ENCODE results near the gene CCDC30.

Gene CCDC30

GRCh38 chr1:42689912-42690311 lies 226.8 kb downstream of the CCDC30 start:
- no peak for TF ChIP-seq CTCF (IDR thresholded peaks at IDR 0.05; ENCODE audit: control insufficient read depth, extremely low read depth, insufficient read depth)
- no peak for DNase-seq (ENCODE audit: low read depth)
- no peak overlapping the region for H3K4me3 ChIP-seq (ENCODE audit: low read depth, low read length)

GRCh38 chr1:42690477-42691156 lies 227.5 kb downstream of the CCDC30 start:
- no peak overlapping the region for H3K4me3 ChIP-seq (ENCODE audit: low read depth, low read length)
- TF ChIP-seq CTCF (IDR thresholded peaks at IDR 0.05; ENCODE audit: control insufficient read depth, extremely low read depth, insufficient read depth), result peak; percentile 24; the same call in 1 of the 2 replicates

GRCh38 chr1:42691157-42691498 lies 228.0 kb downstream of the CCDC30 start:
- no peak for TF ChIP-seq CTCF (IDR thresholded peaks at IDR 0.05; ENCODE audit: control insufficient read depth, extremely low read depth, insufficient read depth)
- DNase-seq (ENCODE audit: low read depth), result no peak
- H3K4me3 ChIP-seq (ENCODE audit: low read depth, low read length), result no peak overlapping the region

More at GRCh38 chr1:42690477-42691156, 227.5 kb downstream of the CCDC30 start:
- DNase-seq (ENCODE audit: low read depth), result no peak

DNA sequence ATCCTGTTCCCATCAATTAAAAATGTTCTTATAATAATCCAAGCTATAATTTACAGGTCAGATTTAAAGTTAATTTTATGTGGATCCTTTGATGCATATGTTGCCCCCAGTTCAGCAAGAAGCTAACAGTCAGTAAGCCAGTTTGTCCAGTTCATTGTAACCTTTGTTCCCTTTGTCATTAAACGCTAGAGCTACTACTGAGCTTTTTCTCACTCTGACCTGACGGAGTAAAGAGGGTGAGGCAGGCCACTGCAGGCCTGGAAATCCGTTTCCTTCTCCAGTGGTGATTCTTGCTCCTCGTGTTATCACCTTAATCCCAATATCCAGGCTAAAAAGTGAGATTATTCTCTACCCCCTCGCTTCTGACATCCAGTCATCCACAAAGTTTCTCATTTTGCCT lies 229.4 kb downstream of the CCDC30 start:
- no peak for TF ChIP-seq CTCF (IDR thresholded peaks at IDR 0.05; ENCODE audit: control insufficient read depth, extremely low read depth, insufficient read depth)
- no peak for DNase-seq (ENCODE audit: low read depth)
- H3K4me3 ChIP-seq (ENCODE audit: low read depth, low read length), result peak overlapping the region; percentile 38

- peak overlapping the region; percentile 38 for H3K4me3 ChIP-seq (ENCODE audit: low read depth, low read length)
- TF ChIP-seq CTCF (IDR thresholded peaks at IDR 0.05; ENCODE audit: control insufficient read depth, extremely low read depth, insufficient read depth), result no peak
- DNase-seq (ENCODE audit: low read depth), result no peak
Measured at GRCh38 chr1:42692911-42693310, 229.8 kb downstream of the CCDC30 start.

DNA sequence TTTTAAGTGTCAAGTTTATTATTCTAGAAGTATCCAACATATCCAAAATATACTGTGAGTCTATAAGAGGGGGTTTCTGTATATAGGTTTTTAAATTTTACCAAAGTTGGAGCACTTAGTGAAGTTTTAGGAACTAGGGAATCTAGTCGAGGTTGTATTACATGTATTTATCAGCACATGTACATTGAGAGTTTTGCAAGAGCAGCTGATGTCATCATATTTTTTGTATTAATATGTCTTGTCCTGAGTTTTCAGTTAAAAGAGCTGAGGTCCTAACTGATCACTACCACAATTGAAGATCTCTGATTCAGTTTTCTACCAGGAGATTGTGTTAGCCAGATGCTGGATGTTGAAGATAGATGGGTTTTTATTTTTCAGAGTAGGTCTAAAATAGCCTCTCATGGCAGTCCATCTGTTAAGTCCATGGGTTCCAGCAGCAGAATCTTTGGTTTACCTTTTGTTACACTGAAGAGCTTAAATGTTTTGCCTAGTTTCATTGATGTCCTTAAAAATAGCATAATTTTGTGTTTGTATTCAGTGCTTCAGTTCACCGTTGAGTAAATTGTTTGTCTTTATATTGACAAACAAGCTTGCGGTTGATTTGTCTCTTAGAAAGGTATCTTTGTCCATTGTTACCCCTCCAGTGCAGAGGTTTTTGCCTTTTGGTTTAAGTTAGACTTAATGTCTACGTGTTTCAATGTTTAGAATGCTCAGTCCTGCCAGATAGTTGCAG lies 235.2 kb downstream of the CCDC30 start:
- DNase-seq (ENCODE audit: low read depth), result no peak
- no peak overlapping the region for H3K4me3 ChIP-seq (ENCODE audit: low read depth, low read length)
- TF ChIP-seq CTCF (IDR thresholded peaks at IDR 0.05; ENCODE audit: control insufficient read depth, extremely low read depth, insufficient read depth), result no peak
